NOMO-1 treated with DMSO at 0.1 percent for 48 hours (cell line): ENCODE results near the gene KCNJ5.

Source experiments
- DNase-seq: peaks from one replicate; lab custom pipeline; 2025; ENCODE audit not compliant: unreplicated experiment; lab: John Stamatoyannopoulos, UW

The KCNJ5 gene

DNA sequence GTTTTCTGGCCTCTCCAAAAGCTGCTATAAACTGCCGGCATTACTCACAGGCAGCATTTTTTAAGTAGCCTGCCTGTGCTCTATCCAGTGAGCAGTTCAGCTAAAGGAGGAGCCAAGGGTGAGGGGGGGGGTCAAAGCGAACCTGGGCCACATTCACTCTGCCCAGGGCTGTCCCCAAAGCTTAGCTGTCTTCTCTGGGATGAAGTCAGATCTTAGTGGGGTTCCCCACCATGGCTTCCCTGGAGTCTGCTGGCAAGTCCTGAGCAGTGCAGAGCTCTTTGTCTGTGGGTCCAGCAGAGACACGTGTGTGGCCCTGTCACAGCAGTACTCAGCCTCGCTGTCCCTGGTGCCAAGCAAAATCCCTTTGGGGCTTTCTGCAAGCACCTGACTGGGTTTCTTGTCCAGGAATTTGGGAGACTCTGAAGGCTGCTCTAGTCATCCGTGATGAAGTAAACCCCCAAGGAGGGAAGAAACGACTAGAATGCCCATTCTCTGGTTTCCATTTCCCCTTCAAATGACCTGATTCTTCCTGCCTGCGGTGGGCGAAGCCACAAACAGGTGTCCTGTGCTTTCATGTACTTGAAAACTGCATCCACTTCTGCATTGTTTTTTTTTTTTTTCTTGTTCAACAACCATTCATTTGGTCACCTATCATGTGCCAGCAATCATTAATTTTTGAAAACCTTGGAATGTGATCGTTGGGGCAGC, 2.6 kb downstream of the KCNJ5 start:
- no peak for DNase-seq

DNA sequence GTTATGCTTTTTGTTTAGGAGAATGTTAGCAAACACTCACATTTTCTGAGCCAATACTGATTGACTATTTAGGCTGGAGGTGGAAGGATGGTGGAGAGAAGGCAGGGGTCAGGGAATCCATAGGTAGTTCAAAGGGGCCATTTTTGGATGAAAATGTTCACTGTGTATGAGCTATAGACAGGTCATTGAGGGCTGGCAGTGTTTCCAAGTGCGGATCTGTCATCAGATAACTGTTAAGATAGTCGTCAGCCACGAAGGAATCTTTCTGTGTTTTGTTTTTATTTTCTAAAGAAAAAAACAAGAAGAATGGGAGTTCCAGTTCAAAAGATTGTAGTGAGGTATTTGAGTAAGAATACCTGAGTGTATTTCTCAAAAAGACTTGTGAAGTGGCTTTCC, 3.1 kb downstream of the KCNJ5 start:
- no peak for DNase-seq

- DNase-seq: no peak
Measured at GRCh38 chr11:128894685-128895084, 3.5 kb downstream of the KCNJ5 start.

- DNase-seq: no peak
Measured at GRCh38 chr11:128895526-128895925, 4.4 kb downstream of the KCNJ5 start.

- DNase-seq: no peak
Measured at GRCh38 chr11:128896356-128896755, 5.2 kb downstream of the KCNJ5 start.

DNA sequence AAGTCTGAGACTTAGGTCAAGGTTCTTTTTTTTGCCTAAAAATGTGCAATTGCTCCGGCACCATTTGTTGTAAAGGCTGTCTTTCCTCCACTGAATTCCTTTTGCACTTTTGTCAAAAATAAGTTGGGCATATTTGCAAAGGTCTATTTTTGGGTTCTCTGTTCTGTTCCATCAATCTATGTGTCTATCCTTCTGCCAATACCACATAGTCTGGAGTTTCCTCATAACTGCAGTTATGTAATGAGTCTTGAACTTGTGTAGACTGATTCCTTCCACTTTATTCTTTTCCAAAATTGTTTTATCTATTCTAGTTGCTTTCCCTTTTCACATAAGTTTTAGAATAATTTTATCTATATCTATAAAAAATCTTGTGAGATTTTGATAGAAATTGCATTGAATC, 6.7 kb downstream of the KCNJ5 start:
- DNase-seq: peak; percentile 5

DNA sequence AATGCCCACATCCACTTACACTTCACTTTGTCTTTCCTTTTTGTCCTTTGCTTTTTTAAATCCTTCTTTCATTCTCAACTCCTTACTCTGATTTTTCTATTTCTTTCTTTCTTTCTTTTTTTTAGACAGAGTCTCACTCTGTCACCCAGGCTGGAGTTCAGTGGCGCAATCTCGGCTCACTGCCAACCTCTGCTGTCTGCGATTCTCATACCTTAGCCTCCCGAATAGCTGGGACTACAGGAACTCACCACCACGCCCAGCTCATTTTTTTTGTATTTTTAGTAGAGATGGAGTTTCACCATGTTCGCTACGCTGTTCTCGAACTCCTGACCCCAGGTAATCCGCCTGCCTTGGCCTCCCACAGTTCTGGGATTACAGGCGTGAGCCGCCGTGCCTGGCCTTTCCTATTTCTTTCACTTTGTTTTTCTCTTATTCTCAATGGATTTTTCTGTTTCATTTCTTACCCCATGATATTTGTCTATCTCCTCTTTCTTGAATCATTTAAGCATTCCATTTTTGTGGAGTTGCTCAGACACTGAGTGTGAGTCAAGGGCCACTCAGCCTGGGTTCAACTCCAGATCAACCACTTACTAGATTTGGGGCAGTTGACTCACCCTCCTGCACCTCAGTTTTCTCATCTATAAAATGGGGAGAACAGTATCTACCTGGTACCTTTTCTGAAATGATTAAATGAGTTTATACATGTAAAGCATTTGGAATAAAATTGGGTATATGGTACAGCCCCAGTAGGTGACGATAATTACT, 7.6 kb downstream of the KCNJ5 start:
- no peak for DNase-seq

- DNase-seq: no peak
Measured at GRCh38 chr11:128900468-128900867, 9.3 kb downstream of the KCNJ5 start.

DNA sequence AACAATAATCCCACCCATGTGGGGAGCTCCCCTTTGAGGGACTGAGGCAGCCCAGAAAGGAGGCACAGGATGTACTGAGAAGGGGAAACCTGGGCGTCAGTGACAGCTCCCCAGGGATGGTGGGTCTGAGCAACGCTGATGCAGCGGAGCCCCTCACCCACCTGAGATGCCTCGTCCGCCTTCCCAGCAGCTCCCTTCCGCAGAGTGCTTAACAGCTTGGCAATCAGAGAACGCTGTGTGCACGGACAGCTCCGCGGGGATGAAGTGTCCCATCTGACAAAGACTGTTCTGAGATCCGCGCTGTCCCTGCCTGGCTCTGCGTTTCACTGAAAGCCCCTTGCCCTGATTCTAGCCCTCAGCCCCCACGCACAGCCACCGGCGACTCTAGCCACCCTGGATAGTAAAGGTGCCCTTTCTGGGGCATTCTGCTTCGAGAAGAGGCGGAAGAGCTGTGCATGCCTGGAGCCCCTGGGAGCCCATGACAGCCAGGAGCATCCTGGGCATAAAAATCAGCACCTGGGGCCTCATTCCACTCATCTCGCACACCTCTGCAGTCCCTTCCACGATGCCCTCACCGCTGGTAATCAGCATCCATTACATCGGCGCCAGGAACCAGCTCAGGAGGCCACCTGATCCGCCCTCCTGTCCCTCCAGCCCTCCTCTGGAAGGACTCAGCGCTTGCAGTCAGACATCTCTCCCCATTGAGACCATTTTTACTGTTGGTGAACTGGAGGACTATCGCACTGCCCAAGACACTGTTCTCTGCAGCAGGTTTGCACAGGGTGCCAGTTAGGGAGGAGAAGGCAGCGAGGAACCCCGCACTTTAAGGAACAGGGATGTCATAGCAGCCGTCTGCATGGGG, 10.7 kb downstream of the KCNJ5 start:
- no peak for DNase-seq

GRCh38 chr11:128902515-128903066, 11.4 kb downstream of the KCNJ5 start:
- no peak for DNase-seq

DNA sequence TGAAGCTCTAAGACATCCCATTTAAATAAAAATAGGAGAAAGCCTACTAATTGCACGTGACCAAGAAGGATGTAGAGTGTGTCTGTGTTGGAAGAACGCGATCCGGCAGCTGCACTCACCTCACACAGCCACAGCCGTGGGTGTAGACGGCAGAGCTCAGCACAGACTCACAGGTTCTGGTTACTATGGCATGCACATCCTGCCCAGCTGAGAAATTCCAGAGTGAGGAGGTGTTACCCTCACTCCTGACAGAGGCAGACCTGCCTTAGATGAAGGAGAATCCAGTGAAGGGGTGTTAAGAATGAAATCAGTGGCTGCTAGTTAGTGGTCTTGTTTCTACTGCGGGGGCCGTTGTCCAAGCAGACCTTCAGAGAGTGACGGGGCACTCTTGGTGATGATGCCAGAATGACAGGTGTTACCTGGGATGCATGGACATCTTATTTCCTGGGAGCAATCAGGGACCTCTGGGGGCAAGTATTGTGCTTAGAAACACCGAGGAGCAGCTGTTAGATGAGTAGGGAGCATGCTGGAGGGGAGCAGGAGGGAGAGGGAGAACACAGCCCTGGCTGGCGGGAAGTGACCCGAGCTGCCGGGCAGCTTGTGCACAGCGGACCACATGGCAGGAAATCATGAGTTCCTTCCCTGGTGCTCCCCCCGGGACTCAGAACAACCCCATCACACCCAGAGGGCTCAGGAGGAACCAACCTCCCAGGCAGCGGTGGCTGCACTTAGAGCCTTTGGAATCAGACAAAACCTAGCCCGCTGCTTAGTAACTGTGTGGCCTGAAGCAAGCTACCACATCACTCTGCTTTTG, 12.3 kb downstream of the KCNJ5 start:
- DNase-seq: no peak

GRCh38 chr11:128904303-128904655, 13.1 kb downstream of the KCNJ5 start:
- DNase-seq: no peak

DNA sequence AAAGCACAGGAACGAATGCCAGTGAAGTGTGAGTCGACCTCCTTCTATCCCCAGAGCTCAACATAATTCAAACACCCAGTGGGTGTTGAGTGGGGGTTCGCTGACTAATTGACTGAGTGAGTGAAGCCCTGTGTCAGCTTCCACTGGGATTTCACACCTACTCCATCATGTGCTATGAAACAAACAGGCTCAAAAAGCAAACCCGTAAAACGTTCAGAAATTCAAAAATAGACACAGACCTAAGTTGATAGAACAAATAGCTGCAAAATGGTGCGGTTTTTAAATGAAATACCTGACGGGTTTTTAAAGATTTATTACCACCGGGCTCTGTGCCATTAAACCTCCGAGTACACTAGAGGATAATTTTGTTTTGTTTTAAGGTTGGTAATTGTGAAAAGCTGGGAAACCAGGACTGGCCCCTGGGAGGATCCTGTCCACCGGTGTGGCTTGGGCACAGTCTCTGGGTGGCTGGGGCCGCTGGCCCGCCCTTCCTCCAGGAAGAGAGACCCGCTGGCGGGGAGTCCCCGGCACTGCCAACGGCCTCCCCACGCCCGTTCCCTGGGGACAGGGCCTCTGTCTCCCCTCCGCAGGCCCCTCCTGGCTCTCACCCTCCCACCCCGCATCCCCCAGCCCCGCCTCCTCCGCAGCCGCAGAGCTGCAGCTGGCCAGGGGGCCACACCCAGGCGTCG, 13.6 kb downstream of the KCNJ5 start:
- no peak for DNase-seq

GRCh38 chr11:128905345-128906184, 14.4 kb downstream of the KCNJ5 start:
- peak; percentile 45 for DNase-seq

DNA sequence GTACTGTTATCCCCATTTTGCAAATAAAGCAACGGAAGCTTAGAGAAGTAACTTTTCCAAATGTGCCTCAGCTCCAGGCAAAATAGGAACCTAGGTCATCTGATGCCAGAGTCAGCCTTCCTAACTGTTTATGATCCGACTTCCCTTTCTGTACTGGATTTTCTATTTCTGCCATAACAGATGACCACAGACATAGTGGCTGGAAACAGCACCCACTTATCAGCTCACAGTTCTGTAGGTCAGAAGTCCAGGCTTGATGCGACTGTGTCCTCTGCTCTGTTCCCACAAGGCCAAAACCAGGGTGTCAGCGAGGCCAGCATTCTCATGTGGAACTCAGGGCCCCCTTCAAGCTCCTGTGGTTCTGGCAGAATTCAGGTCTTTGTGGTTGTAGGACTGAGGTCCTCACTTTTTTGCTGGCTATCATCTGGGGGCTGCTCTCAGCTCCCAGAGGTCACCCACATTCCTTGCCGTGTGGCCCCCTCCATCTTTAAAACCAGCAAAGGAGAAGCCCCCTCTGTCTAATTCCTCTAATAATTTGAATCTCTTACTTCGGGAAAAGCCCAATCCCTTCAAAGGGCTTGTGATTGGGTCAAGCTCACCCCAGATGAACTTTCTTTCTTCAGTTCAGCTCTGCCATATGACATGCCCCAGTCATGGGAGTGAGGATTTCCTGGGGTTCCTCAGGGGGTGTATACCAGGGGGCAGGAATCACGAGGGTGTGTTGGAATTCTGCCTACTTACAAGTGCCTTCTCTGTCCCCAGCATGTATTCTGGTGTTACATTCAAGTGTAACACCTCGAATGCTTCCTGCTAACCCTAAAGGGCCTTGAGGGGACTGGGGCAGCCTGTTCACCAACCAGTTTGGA, 15.3 kb downstream of the KCNJ5 start:
- DNase-seq: no peak

GRCh38 chr11:128907585-128907984, 16.4 kb downstream of the KCNJ5 start:
- no peak for DNase-seq

GRCh38 chr11:128908391-128909246, 17.5 kb downstream of the KCNJ5 start:
- peak; percentile 47 for DNase-seq
